Head of caudate nucleus (tissue), 42 donors: Measurements from ENCODE around the gene ARL6IP5.

Experiments
- DNase-seq, 42 donors: peaks; one replicate each; pipeline versions ENCODE4 v3.0.0 to v3.0.0-alpha.2; 2020 to 2021; ENCODE audit warnings: mixed read lengths in 7 of 42
- intact Hi-C: fragments of 100-400 bp; cut with DNase I; formaldehyde crosslinking; loops from one replicate; pipeline ENCODE4 v1.15.0; 2022

ARL6IP5 gene

GRCh38 chr3:69085168-69085832 lies 563 bp downstream of the ARL6IP5 start:
- DNase-seq, result peak in 41 of 42 donors; percentile 31 to 83 (median 59)

GRCh38 chr3:69085833-69086722 lies 1.3 kb downstream of the ARL6IP5 start:
- intact Hi-C loops, result loop anchor here (2.0 kb wide), 1 partner anchor 31 kb away; no protein-coding TSS in a partner anchor
- DNase-seq, result peak; percentile 58 to 95 (median 82)

More at GRCh38 chr3:69085168-69085832, 563 bp downstream of the ARL6IP5 start:
- intact Hi-C loops, result loop anchor here (2.0 kb wide), 1 partner anchor 32 kb away; no protein-coding TSS in a partner anchor

- no peak for DNase-seq
- intact Hi-C loops, result no loop called here
Observed at GRCh38 chr3:69087030-69087791, 2.5 kb downstream of the ARL6IP5 start.

DNA sequence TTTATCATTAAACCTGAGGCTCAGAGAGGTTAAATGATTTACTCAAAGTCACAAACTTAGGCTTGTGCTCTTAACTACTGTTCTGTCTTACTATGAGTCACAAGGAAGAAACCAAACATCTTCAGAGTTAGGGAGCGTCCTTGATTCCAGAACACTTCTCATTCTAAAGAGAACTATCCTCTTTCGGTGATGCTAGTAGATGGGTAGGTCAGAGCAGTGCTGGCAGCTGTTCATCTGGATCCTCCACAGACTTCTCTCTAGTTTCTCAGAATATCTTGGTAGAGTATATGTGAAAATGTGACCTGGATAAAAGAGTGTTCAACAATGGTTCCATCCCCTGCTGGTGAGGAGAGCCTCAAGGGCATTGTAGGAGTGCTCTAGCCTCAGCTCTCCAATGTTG lies 3.3 kb downstream of the ARL6IP5 start:
- no peak for DNase-seq
- intact Hi-C loops, result no loop called here

- DNase-seq, result no peak
- intact Hi-C loops, result no loop called here
Observed at GRCh38 chr3:69090021-69090420, 5.3 kb downstream of the ARL6IP5 start.

GRCh38 chr3:69091389-69092029 lies 6.8 kb downstream of the ARL6IP5 start:
- DNase-seq, result no peak
- intact Hi-C loops, result no loop called here

GRCh38 chr3:69092030-69092516 lies 7.3 kb downstream of the ARL6IP5 start:
- intact Hi-C loops, result no loop called here

GRCh38 chr3:69094467-69095205 lies 9.9 kb downstream of the ARL6IP5 start:
- intact Hi-C loops, result no loop called here

More at GRCh38 chr3:69092030-69092516, 7.3 kb downstream of the ARL6IP5 start:
- DNase-seq, result peak in 6 of 42 donors; percentile 33 to 66 (median 46)

GRCh38 chr3:69095636-69096035 lies 10.9 kb downstream of the ARL6IP5 start:
- DNase-seq, result no peak
- intact Hi-C loops, result no loop called here

More at GRCh38 chr3:69094467-69095205, 9.9 kb downstream of the ARL6IP5 start:
- peak in 4 of 42 donors; percentile 27 to 57 (median 34) for DNase-seq

GRCh38 chr3:69096299-69096698 lies 11.6 kb downstream of the ARL6IP5 start:
- intact Hi-C loops, result no loop called here
- peak in 4 of 42 donors; percentile 28 to 57 (median 47) for DNase-seq

- intact Hi-C loops, result no loop called here
- DNase-seq, result no peak
Observed at GRCh38 chr3:69097407-69098086, 12.8 kb downstream of the ARL6IP5 start.

GRCh38 chr3:69099576-69099975 lies 14.8 kb downstream of the ARL6IP5 start:
- intact Hi-C loops, result no loop called here
- DNase-seq, result no peak

DNA sequence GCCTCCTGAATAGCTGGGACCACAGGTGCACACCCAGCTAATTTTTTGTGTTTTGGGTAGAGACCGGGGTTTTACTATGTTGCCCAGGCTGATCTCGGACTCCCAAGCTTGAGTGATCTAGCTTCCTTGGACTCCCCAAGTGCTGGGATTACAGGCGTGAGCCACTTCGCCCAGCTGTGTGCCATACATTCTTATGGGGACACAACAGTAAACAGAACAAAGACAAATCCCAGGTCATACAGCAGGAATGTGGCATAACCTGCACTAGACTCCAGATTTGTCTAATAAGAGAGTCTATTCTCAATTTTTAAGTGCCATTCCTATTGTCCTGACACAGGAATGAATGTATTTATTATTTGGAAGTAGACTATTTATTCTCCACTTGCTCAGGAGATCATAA lies 17.6 kb downstream of the ARL6IP5 start:
- intact Hi-C loops, result no loop called here
- no peak for DNase-seq

GRCh38 chr3:69103123-69103522 lies 18.4 kb downstream of the ARL6IP5 start:
- no peak for DNase-seq
- intact Hi-C loops, result no loop called here

GRCh38 chr3:69104586-69104985 lies 19.8 kb downstream of the ARL6IP5 start:
- intact Hi-C loops, result no loop called here
- no peak for DNase-seq

DNA sequence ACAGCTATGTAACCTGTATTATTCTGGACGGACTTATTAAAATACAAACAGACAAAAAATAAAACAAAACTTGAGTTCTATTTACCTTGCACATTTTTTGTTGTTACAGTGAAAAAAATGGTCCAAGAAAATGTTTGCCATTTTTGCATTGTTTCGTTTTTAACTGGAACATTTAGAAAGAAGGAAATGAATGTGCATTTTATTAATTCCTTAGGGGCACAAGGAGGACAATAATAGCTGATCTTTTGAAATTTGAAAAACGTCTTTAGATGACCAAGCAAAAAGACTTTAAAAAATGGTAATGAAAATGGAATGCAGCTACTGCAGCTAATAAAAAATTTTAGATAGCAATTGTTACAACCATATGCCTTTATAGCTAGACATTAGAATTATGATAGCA lies 20.6 kb downstream of the ARL6IP5 start:
- intact Hi-C loops, result no loop called here
- no peak for DNase-seq

DNA sequence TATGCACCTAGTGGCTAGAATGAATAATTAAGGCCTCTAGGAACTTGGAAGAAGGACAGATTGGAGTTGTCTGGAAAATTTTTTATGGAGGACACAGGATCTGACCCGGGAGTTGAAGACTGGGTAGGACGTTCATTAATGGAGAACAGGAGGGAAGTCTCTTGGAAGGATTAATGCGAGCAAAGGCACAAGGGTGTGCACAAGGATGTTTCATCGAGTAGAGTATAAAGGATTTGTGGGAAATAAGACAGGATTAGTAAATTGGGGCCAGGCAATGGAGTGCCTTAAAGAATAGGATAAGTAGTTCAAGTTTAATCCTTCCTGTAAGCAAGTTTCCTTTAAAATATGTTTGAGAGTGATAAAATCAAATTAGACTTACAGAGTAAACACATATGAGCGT lies 23.1 kb downstream of the ARL6IP5 start:
- intact Hi-C loops, result no loop called here
- no peak for DNase-seq
